Peyer's patch (tissue), 4 donors: Measurements from ENCODE around the gene CACNG4.

ENCODE experiments used
- CTCF ChIP-seq, 6 experiments: fragments of 450-650 bp in 4 of 6; fragments of 200-600 bp in 2 of 6; sonication (generic) in 1 of 6; IDR thresholded peaks; one replicate each; pipeline ENCODE4 v1.5.1; 2017 to 2019; ENCODE audit warnings: antibody characterized with exemption in 6 of 6, mild to moderate bottlenecking in 3 of 6, moderate library complexity in 1 of 6
- POLR2A ChIP-seq, 2 donors: fragments of 450-650 bp; IDR thresholded peaks; one replicate each; pipeline ENCODE4 v1.5.1; 2017; ENCODE audit warnings: antibody characterized with exemption in 2 of 2, mild to moderate bottlenecking in 2 of 2, moderate library complexity in 2 of 2

- TF ChIP-seq CTCF (IDR thresholded peaks at IDR 0.05) (no peak), POLR2A (IDR thresholded peaks at IDR 0.05) (no peak)
These were observed 21.1 kb downstream of the CACNG4 start for GRCh38 chr17:66985338-66986237.
